ENCODE data around the gene PRR30.

The PRR30 gene

GRCh38 chr2:27130396-27130795 lies 8.8 kb downstream of the PRR30 start:
- TF ChIP-seq FOXM1 (IDR thresholded peaks at IDR 0.05; ENCODE audit: borderline replicate concordance, low read depth) (no peak), USF1 (IDR thresholded peaks at IDR 0.05) (no peak), MAX (IDR thresholded peaks at IDR 0.05) (no peak), TEAD4 (IDR thresholded peaks at IDR 0.05) (no peak), EP300 (IDR thresholded peaks at IDR 0.05; ENCODE audit: borderline replicate concordance) (no peak), CREB1 (IDR thresholded peaks at IDR 0.05; ENCODE audit: low read depth) (no peak), TAF1 (IDR thresholded peaks at IDR 0.05; ENCODE audit: low read depth) (no peak), ZBTB7A (IDR thresholded peaks at IDR 0.05; ENCODE audit: low read depth) (no peak), YY1 (IDR thresholded peaks at IDR 0.05; ENCODE audit: low read depth) (no peak), NFIC (IDR thresholded peaks at IDR 0.05) (no peak), RAD21 (IDR thresholded peaks at IDR 0.05; ENCODE audit: low read depth) (no peak), CEBPB (IDR thresholded peaks at IDR 0.05) (no peak), TCF12 (IDR thresholded peaks at IDR 0.05; ENCODE audit: low read depth) (no peak), REST (IDR thresholded peaks at IDR 0.05; ENCODE audit: low read depth) (no peak)

- no peak for TF ChIP-seq ZBTB7A (IDR thresholded peaks at IDR 0.05; ENCODE audit: low read depth)
- no peak for TF ChIP-seq EP300 (IDR thresholded peaks at IDR 0.05; ENCODE audit: borderline replicate concordance)
- no peak for TF ChIP-seq TAF1 (IDR thresholded peaks at IDR 0.05; ENCODE audit: low read depth)
- TF ChIP-seq FOXM1 (IDR thresholded peaks at IDR 0.05; ENCODE audit: borderline replicate concordance, low read depth): no peak
- TF ChIP-seq EGR1 (IDR thresholded peaks at IDR 0.05): no peak
- no peak for TF ChIP-seq TCF12 (IDR thresholded peaks at IDR 0.05; ENCODE audit: low read depth)
- TF ChIP-seq MAX (IDR thresholded peaks at IDR 0.05): no peak
- TF ChIP-seq USF1 (IDR thresholded peaks at IDR 0.05): no peak
- no peak for TF ChIP-seq CREB1 (IDR thresholded peaks at IDR 0.05; ENCODE audit: low read depth)
- TF ChIP-seq RAD21 (IDR thresholded peaks at IDR 0.05; ENCODE audit: low read depth): no peak
- TF ChIP-seq CEBPB (IDR thresholded peaks at IDR 0.05): no peak
- no peak for TF ChIP-seq YY1 (IDR thresholded peaks at IDR 0.05; ENCODE audit: low read depth)
- no peak for TF ChIP-seq REST (IDR thresholded peaks at IDR 0.05; ENCODE audit: low read depth)
- no peak for TF ChIP-seq TEAD4 (IDR thresholded peaks at IDR 0.05)
- no peak for TF ChIP-seq NFIC (IDR thresholded peaks at IDR 0.05)
These were observed 10.3 kb downstream of the PRR30 start for GRCh38 chr2:27128668-27129571.

- TF ChIP-seq EGR1 (IDR thresholded peaks at IDR 0.05) (no peak), ZBTB7A (IDR thresholded peaks at IDR 0.05; ENCODE audit: low read depth) (no peak), MAX (IDR thresholded peaks at IDR 0.05) (no peak), RAD21 (IDR thresholded peaks at IDR 0.05; ENCODE audit: low read depth) (no peak), TAF1 (IDR thresholded peaks at IDR 0.05; ENCODE audit: low read depth) (no peak), EP300 (IDR thresholded peaks at IDR 0.05; ENCODE audit: borderline replicate concordance) (no peak), YY1 (IDR thresholded peaks at IDR 0.05; ENCODE audit: low read depth) (no peak), USF1 (IDR thresholded peaks at IDR 0.05) (no peak), NFIC (IDR thresholded peaks at IDR 0.05) (no peak), TEAD4 (IDR thresholded peaks at IDR 0.05) (no peak), CEBPB (IDR thresholded peaks at IDR 0.05) (no peak), REST (IDR thresholded peaks at IDR 0.05; ENCODE audit: low read depth) (no peak), FOXM1 (IDR thresholded peaks at IDR 0.05; ENCODE audit: borderline replicate concordance, low read depth) (no peak), TCF12 (IDR thresholded peaks at IDR 0.05; ENCODE audit: low read depth) (no peak), CREB1 (IDR thresholded peaks at IDR 0.05; ENCODE audit: low read depth) (no peak)
These were observed 11.1 kb downstream of the PRR30 start for GRCh38 chr2:27127883-27128667.
